Measurements from ENCODE around the gene OR5AU1.

DNA sequence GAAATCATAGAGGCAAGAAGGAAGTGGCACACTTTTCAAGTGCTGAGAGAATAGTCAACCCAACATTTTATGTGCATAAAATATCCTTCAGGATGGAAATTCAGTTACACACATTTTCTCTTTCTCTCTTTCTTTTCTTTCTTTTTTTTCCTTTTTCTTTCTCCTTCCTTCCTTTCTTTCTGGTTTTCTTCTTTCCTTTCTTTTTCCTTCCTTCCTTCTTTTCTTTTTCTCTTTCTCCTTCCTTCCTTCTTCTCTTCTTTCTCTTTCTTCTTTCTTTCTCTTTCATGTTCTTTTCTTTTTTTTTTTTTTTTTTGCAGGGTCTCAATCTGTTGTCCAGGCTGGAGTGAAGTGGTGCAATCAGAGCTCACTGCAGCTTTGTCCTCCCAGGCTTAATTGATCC, 38.7 kb upstream of the OR5AU1 start:
- TF ChIP-seq, protein P1, sequence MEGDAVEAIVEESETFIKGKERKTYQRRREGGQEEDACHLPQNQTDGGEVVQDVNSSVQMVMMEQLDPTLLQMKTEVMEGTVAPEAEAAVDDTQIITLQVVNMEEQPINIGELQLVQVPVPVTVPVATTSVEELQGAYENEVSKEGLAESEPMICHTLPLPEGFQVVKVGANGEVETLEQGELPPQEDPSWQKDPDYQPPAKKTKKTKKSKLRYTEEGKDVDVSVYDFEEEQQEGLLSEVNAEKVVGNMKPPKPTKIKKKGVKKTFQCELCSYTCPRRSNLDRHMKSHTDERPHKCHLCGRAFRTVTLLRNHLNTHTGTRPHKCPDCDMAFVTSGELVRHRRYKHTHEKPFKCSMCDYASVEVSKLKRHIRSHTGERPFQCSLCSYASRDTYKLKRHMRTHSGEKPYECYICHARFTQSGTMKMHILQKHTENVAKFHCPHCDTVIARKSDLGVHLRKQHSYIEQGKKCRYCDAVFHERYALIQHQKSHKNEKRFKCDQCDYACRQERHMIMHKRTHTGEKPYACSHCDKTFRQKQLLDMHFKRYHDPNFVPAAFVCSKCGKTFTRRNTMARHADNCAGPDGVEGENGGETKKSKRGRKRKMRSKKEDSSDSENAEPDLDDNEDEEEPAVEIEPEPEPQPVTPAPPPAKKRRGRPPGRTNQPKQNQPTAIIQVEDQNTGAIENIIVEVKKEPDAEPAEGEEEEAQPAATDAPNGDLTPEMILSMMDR (IDR thresholded peaks at IDR 0.05) = no peak
- TF ChIP-seq POLR2A (IDR thresholded peaks at IDR 0.05) = no peak
